Small intestine (tissue), 7 donors: ENCODE results near the gene BUB1. TPM values are rescaled to one million over a fixed set of nuclear protein-coding genes. Genes with fewer than 3 reads are reported as not detected.
"Not testable (repeated sequence)": the region's sequence is repeated elsewhere in the genome, so short reads cannot be mapped to it uniquely, and the experiment has no call there.

ENCODE experiments used
- DNase-seq, 2 donors: peaks; one replicate each; pipeline versions ENCODE4 v3.0.0 to v3.0.0-alpha.2; 2013
- FAIRE-seq: peaks from 2 replicates; lab custom pipeline; 2012; peaks lifted over from hg19 to GRCh38; lab: Jason Lieb, UNC
- H3K27ac ChIP-seq, 3 donors: one replicate each; pipeline ENCODE4 v1.5.1; 2013; ENCODE audit warnings: low read length in 2 of 3, mild to moderate bottlenecking in 2 of 3, control low read depth in 1 of 3, inconsistent platforms in 1 of 3, low read depth in 1 of 3, moderate library complexity in 1 of 3
- H3K27me3 ChIP-seq, 3 donors: one replicate each; pipeline ENCODE4 v1.6.1; 2013; ENCODE audit warnings: low read length in 3 of 3, inconsistent platforms in 1 of 3; ENCODE audit not compliant: control insufficient read depth in 3 of 3, insufficient read depth in 3 of 3
- H3K36me3 ChIP-seq, 3 donors: one replicate each; pipeline ENCODE4 v1.6.1; 2013; ENCODE audit warnings: low read length in 3 of 3, inconsistent platforms in 1 of 3, low read depth in 1 of 3, mild to moderate bottlenecking in 1 of 3, moderate library complexity in 1 of 3; ENCODE audit not compliant: control insufficient read depth in 3 of 3, insufficient read depth in 2 of 3
- H3K4me1 ChIP-seq, 3 donors: one replicate each; pipeline ENCODE4 v1.6.1; 2013; ENCODE audit warnings: low read length in 2 of 3, inconsistent platforms in 1 of 3, low read depth in 1 of 3, mild to moderate bottlenecking in 1 of 3, moderate library complexity in 1 of 3; ENCODE audit not compliant: control insufficient read depth in 3 of 3, insufficient read depth in 2 of 3
- H3K4me3 ChIP-seq, 3 donors: one replicate each; pipeline ENCODE4 v1.5.1; 2013; ENCODE audit warnings: low read length in 3 of 3, control low read depth in 1 of 3, inconsistent platforms in 1 of 3, low read depth in 1 of 3, mild to moderate bottlenecking in 1 of 3, moderate library complexity in 1 of 3
- H3K9me3 ChIP-seq, 2 donors: one replicate each; pipeline ENCODE4 v1.6.1; 2013; ENCODE audit warnings: low read depth in 1 of 2, low read length in 1 of 2; ENCODE audit not compliant: control insufficient read depth in 2 of 2, insufficient read depth in 1 of 2
- WGBS, 3 donors: extraction: QIAGEN DNeasy Blood & Tissue Kit; methylation state at CpG; one replicate each; pipeline ENCODE4 v1.1.7; 2013; 5-methylcytosine and 5-hydroxymethylcytosine counted together
- polyA plus RNA-seq, 4 donors: library from polyadenylated mRNA; stranded (reverse) in 3 of 4; unstranded in 1 of 4; fragments of 200-250 nt in 3 of 4; fragments of 120-200 nt in 1 of 4; gene quantifications; one replicate each; pipeline versions ENCODE4 v1.2.1 to v1.2.3, GENCODE V29; 2013
- donor health status: healthy with polysubstance abuse.
- donor health status: control.
- donor health status: control.
- donor health status: Bipolar disorder and iron deficiency.
- donor health status: healthy.

The BUB1 gene
- polyA plus RNA-seq, 4 donors: 0.45 to 20.2 (median 6.9) TPM

GRCh38 chr2:110588520-110588919, 89.3 kb downstream of the BUB1 start:
- not testable (repeated sequence) for H3K27ac ChIP-seq, H3K4me3 ChIP-seq, H3K27me3 ChIP-seq, H3K4me1 ChIP-seq, H3K36me3 ChIP-seq, FAIRE-seq, H3K9me3 ChIP-seq, DNase-seq
- WGBS, 3 donors: no CpG with 5 or more reads among the region's 1 CpG

Other genes starting within 250 kb of the BUB1 start
- gene LIMS4, start 205.2 kb downstream of the BUB1 start, polyA plus RNA-seq: 1 to 10 TPM in 2 of 4 donors, under 1 TPM in 1, not detected in 1; 0.87 to 2.7 (median 1.4) TPM
- 10 to 100 TPM in 2 of 4 donors, 1 to 10 TPM in 2; 5.9 to 30.0 (median 8.9) TPM for gene RGPD6, start 100.8 kb downstream of the BUB1 start, polyA plus RNA-seq
- gene ACOXL, start 54.5 kb upstream of the BUB1 start, polyA plus RNA-seq: under 1 TPM in 2 of 4 donors, not detected in 2; 0.06 to 0.56 TPM